ENCODE measurements around the gene BARX1.

GRCh38 chr9:93988056-93988455 lies 32.9 kb upstream of the BARX1 start:
- no peak for TF ChIP-seq PAX5 (IDR thresholded peaks at IDR 0.05; ENCODE audit: insufficient read depth, low read length, severe bottlenecking)
- no peak for TF ChIP-seq POLR2AphosphoS5 (IDR thresholded peaks at IDR 0.05; ENCODE audit: low read depth, low read length)
- no peak for TF ChIP-seq TAF1 (IDR thresholded peaks at IDR 0.05; ENCODE audit: low read depth, low read length)
- no peak for TF ChIP-seq POLR2A (IDR thresholded peaks at IDR 0.05; ENCODE audit: low read depth, low read length)
- TF ChIP-seq SPI1 (IDR thresholded peaks at IDR 0.05; ENCODE audit: low read depth, low read length): no peak
- no peak for TF ChIP-seq POU2F2 (IDR thresholded peaks at IDR 0.05; ENCODE audit: low read depth, low read length)
